Measurements from ENCODE around the gene FHIT.

Gene FHIT

GRCh38 chr3:61015859-61016258 is 235.4 kb downstream of the FHIT start:
- TF ChIP-seq REST (IDR thresholded peaks at IDR 0.05; ENCODE audit: insufficient read depth in 1 of 2, low read depth in 2 of 2, low read length in 2 of 2) (no peak), SIN3A (IDR thresholded peaks at IDR 0.05; ENCODE audit: borderline replicate concordance, insufficient read depth, low read length) (no peak), POLR2AphosphoS5 (IDR thresholded peaks at IDR 0.05; ENCODE audit: low read depth, low read length) (no peak), FOXP2 (optimal IDR thresholded peaks at IDR 0.05; ENCODE audit: borderline replicate concordance, extremely low read depth, extremely low read length, insufficient read depth) (no peak), TAF1 (IDR thresholded peaks at IDR 0.05; ENCODE audit: borderline replicate concordance, insufficient read depth, low read length) (no peak)

- TF ChIP-seq POLR2AphosphoS5 (IDR thresholded peaks at IDR 0.05; ENCODE audit: low read depth, low read length) (no peak), REST (IDR thresholded peaks at IDR 0.05; ENCODE audit: insufficient read depth in 1 of 2, low read depth in 2 of 2, low read length in 2 of 2) (no peak), TAF1 (IDR thresholded peaks at IDR 0.05; ENCODE audit: borderline replicate concordance, insufficient read depth, low read length) (no peak), SIN3A (IDR thresholded peaks at IDR 0.05; ENCODE audit: borderline replicate concordance, insufficient read depth, low read length) (no peak)
Measured at GRCh38 chr3:61015408-61015807, 235.8 kb downstream of the FHIT start.

GRCh38 chr3:61008998-61009380 is 242.3 kb downstream of the FHIT start:
- no peak for TF ChIP-seq TAF1 (IDR thresholded peaks at IDR 0.05; ENCODE audit: borderline replicate concordance, insufficient read depth, low read length)
- no peak for TF ChIP-seq SIN3A (IDR thresholded peaks at IDR 0.05; ENCODE audit: borderline replicate concordance, insufficient read depth, low read length)
- no peak for TF ChIP-seq POLR2AphosphoS5 (IDR thresholded peaks at IDR 0.05; ENCODE audit: low read depth, low read length)
- no peak for TF ChIP-seq REST (IDR thresholded peaks at IDR 0.05; ENCODE audit: insufficient read depth in 1 of 2, low read depth in 2 of 2, low read length in 2 of 2)
- no peak for TF ChIP-seq FOXP2 (optimal IDR thresholded peaks at IDR 0.05; ENCODE audit: borderline replicate concordance, extremely low read depth, extremely low read length, insufficient read depth)

- TF ChIP-seq POLR2AphosphoS5 (IDR thresholded peaks at IDR 0.05; ENCODE audit: low read depth, low read length): no peak
- no peak for TF ChIP-seq SIN3A (IDR thresholded peaks at IDR 0.05; ENCODE audit: borderline replicate concordance, insufficient read depth, low read length)
- no peak for TF ChIP-seq TAF1 (IDR thresholded peaks at IDR 0.05; ENCODE audit: borderline replicate concordance, insufficient read depth, low read length)
Measured at GRCh38 chr3:61008153-61008997, 242.9 kb downstream of the FHIT start.

- TF ChIP-seq POLR2AphosphoS5 (IDR thresholded peaks at IDR 0.05; ENCODE audit: low read depth, low read length) (no peak), REST (IDR thresholded peaks at IDR 0.05; ENCODE audit: insufficient read depth in 1 of 2, low read depth in 2 of 2, low read length in 2 of 2) (no peak), FOXP2 (optimal IDR thresholded peaks at IDR 0.05; ENCODE audit: borderline replicate concordance, extremely low read depth, extremely low read length, insufficient read depth) (no peak), SIN3A (IDR thresholded peaks at IDR 0.05; ENCODE audit: borderline replicate concordance, insufficient read depth, low read length) (no peak), TAF1 (IDR thresholded peaks at IDR 0.05; ENCODE audit: borderline replicate concordance, insufficient read depth, low read length) (no peak)
Measured at GRCh38 chr3:61005591-61005990, 245.7 kb downstream of the FHIT start.
